Measurements from ENCODE around the gene RGS14.

Gene RGS14

GRCh38 chr5:177357459-177358351, at the start of gene RGS14:
RGS14 (plus strand) TSS chr5:177357924; CDS start chr5:177358025, 101 bp downstream.
- DNase-seq = peak; percentile 68

- no peak for DNase-seq
Observed at GRCh38 chr5:177308740-177309139, 49.0 kb upstream of the RGS14 start.

- peak; percentile 54 for DNase-seq
Observed at GRCh38 chr5:177309351-177310191, 48.2 kb upstream of the RGS14 start.

- DNase-seq = no peak
Observed at GRCh38 chr5:177310332-177310731, 47.4 kb upstream of the RGS14 start.

GRCh38 chr5:177310757-177311391, 46.9 kb upstream of the RGS14 start:
- no peak for DNase-seq

- no peak for DNase-seq
Observed at GRCh38 chr5:177311392-177311722, 46.4 kb upstream of the RGS14 start.

GRCh38 chr5:177311723-177312648, 45.7 kb upstream of the RGS14 start, which contains the start of gene MXD3:
MXD3 (minus strand) TSS chr5:177311898; CDS start chr5:177311830, 68 bp downstream.
- DNase-seq = peak; percentile 94

- DNase-seq = no peak
Observed at GRCh38 chr5:177312649-177313181, 45.0 kb upstream of the RGS14 start.

GRCh38 chr5:177313561-177314259, 44.0 kb upstream of the RGS14 start:
- no peak for DNase-seq

- no peak for DNase-seq
Observed at GRCh38 chr5:177314376-177315342, 43.1 kb upstream of the RGS14 start.

- no peak for DNase-seq
Observed at GRCh38 chr5:177315411-177315810, 42.3 kb upstream of the RGS14 start.

- DNase-seq = no peak
Observed at GRCh38 chr5:177316005-177316404, 41.7 kb upstream of the RGS14 start.

GRCh38 chr5:177317959-177318377, 39.8 kb upstream of the RGS14 start:
- peak; percentile 41 for DNase-seq

GRCh38 chr5:177319913-177320588, 37.7 kb upstream of the RGS14 start:
- DNase-seq = no peak

GRCh38 chr5:177320879-177321278, 36.8 kb upstream of the RGS14 start:
- no peak for DNase-seq

- DNase-seq = no peak
Observed at GRCh38 chr5:177325868-177326381, 31.8 kb upstream of the RGS14 start.

GRCh38 chr5:177327539-177328522, 29.9 kb upstream of the RGS14 start:
- no peak for DNase-seq
